ENCODE results near the gene CHAC1.
"Not testable (repeated sequence)": the region's sequence is repeated elsewhere in the genome, so short reads cannot be mapped to it uniquely, and the experiment has no call there.

CHAC1 gene

GRCh38 chr15:40955930-40956540 lies 2.8 kb downstream of the CHAC1 start:
- DNase-seq (ENCODE audit: insufficient read length, low spot score): no peak
- FAIRE-seq: no peak

- no peak for DNase-seq (ENCODE audit: insufficient read length, low spot score)
- no peak for FAIRE-seq
These were observed 3.3 kb downstream of the CHAC1 start for GRCh38 chr15:40956541-40956982.

GRCh38 chr15:40957041-40957555 lies 3.8 kb downstream of the CHAC1 start:
- DNase-seq (ENCODE audit: insufficient read length, low spot score) (no peak), FAIRE-seq (no peak)

- DNase-seq (ENCODE audit: insufficient read length, low spot score) (no peak), FAIRE-seq (no peak)
These were observed 4.3 kb downstream of the CHAC1 start for GRCh38 chr15:40957581-40958051.

- FAIRE-seq (no peak), DNase-seq (ENCODE audit: insufficient read length, low spot score) (no peak)
These were observed 4.9 kb downstream of the CHAC1 start for GRCh38 chr15:40958146-40958545.

GRCh38 chr15:40958723-40959122 lies 5.5 kb downstream of the CHAC1 start:
- no peak for DNase-seq (ENCODE audit: insufficient read length, low spot score)
- no peak for FAIRE-seq

GRCh38 chr15:40959331-40960141 lies 6.3 kb downstream of the CHAC1 start:
- no peak for FAIRE-seq
- no peak for DNase-seq (ENCODE audit: insufficient read length, low spot score)

GRCh38 chr15:40960151-40960885 lies 7.0 kb downstream of the CHAC1 start:
- DNase-seq (ENCODE audit: insufficient read length, low spot score): no peak
- FAIRE-seq: no peak

- DNase-seq (ENCODE audit: insufficient read length, low spot score) (no peak), FAIRE-seq (no peak)
These were observed 7.7 kb downstream of the CHAC1 start for GRCh38 chr15:40960925-40961324.

GRCh38 chr15:40961740-40962139 lies 8.5 kb downstream of the CHAC1 start:
- not testable (repeated sequence) for FAIRE-seq

GRCh38 chr15:40962317-40962716 lies 9.0 kb downstream of the CHAC1 start:
- not testable (repeated sequence) for DNase-seq (ENCODE audit: insufficient read length, low spot score); FAIRE-seq

More at GRCh38 chr15:40961740-40962139, 8.5 kb downstream of the CHAC1 start:
- not testable (repeated sequence) for DNase-seq (ENCODE audit: insufficient read length, low spot score)

GRCh38 chr15:40963201-40963600 lies 9.9 kb downstream of the CHAC1 start:
- no peak for DNase-seq (ENCODE audit: insufficient read length, low spot score)
- no peak for FAIRE-seq

- no peak for DNase-seq (ENCODE audit: insufficient read length, low spot score)
- no peak for FAIRE-seq
These were observed 10.7 kb downstream of the CHAC1 start for GRCh38 chr15:40964006-40964405.

- DNase-seq (ENCODE audit: insufficient read length, low spot score) (no peak), FAIRE-seq (no peak)
These were observed 11.4 kb downstream of the CHAC1 start for GRCh38 chr15:40964634-40965033.

- DNase-seq (ENCODE audit: insufficient read length, low spot score) (no peak), FAIRE-seq (no peak)
These were observed 15.2 kb downstream of the CHAC1 start for GRCh38 chr15:40968290-40969085.

- no peak for FAIRE-seq
- no peak for DNase-seq (ENCODE audit: insufficient read length, low spot score)
These were observed 16.1 kb downstream of the CHAC1 start for GRCh38 chr15:40969363-40969762.

- DNase-seq (ENCODE audit: insufficient read length, low spot score): no peak
- no peak for FAIRE-seq
These were observed 21.6 kb downstream of the CHAC1 start for GRCh38 chr15:40974879-40975278.

- DNase-seq (ENCODE audit: insufficient read length, low spot score) (no peak), FAIRE-seq (no peak)
These were observed 23.5 kb downstream of the CHAC1 start for GRCh38 chr15:40976819-40977218.

GRCh38 chr15:40978141-40978540 lies 24.9 kb downstream of the CHAC1 start:
- DNase-seq (ENCODE audit: insufficient read length, low spot score): no peak
- no peak for FAIRE-seq

GRCh38 chr15:40978562-40978961 lies 25.3 kb downstream of the CHAC1 start:
- no peak for FAIRE-seq
- DNase-seq (ENCODE audit: insufficient read length, low spot score): no peak

Measured in HTR-8/SVneo (cell line).